BLaER1 treated with 17β-estradiol and CSF1 and Interleukin-3, amounts not matched to agents 10 nM and 100 nM (cell line): ENCODE data around the gene HOXC11.
A peak's percentile ranks its signal among the peaks of the same experiment; 100 is the strongest.

Experiments
- H3K27ac ChIP-seq, 11 experiments: shearing (Covaris generic); formaldehyde crosslinking; 2 replicates each; pipeline ENCODE4 v1.8.1; 2022
- H3K27me3 ChIP-seq, 11 experiments: shearing (Covaris generic); formaldehyde crosslinking; 2 replicates each; pipeline ENCODE4 v1.8.1; 2022
- H3K36me3 ChIP-seq, 11 experiments: shearing (Covaris generic); formaldehyde crosslinking; 2 replicates each; pipeline ENCODE4 v1.8.1; 2022
- H3K4me1 ChIP-seq, 10 experiments: shearing (Covaris generic); formaldehyde crosslinking; 2 replicates each; pipeline ENCODE4 v1.8.1; 2022
- H3K4me2 ChIP-seq, 11 experiments: shearing (Covaris generic); formaldehyde crosslinking; 2 replicates each; pipeline ENCODE4 v1.8.1; 2022
- H3K4me3 ChIP-seq, 10 experiments: shearing (Covaris generic); formaldehyde crosslinking; 2 replicates each; pipeline ENCODE4 v1.8.1; 2022
- H3K9ac ChIP-seq, 11 experiments: shearing (Covaris generic); formaldehyde crosslinking; 2 replicates each; pipeline ENCODE4 v1.8.1; 2022
- H3K9me3 ChIP-seq, 11 experiments: shearing (Covaris generic); formaldehyde crosslinking; replicated peaks in 1 of 11; 2 replicates each; pipeline ENCODE4 v1.8.1; 2022
- H4K20me1 ChIP-seq, 11 experiments: shearing (Covaris generic); formaldehyde crosslinking; 2 replicates each; pipeline ENCODE4 v1.8.1; 2022
- Cebpa-rat ChIP-seq, 11 experiments: shearing (Covaris generic); IDR thresholded peaks; 2 replicates each; pipeline ENCODE4 v1.8.1; 2022

Gene HOXC11

GRCh38 chr12:54004063-54004840, 31.3 kb downstream of the HOXC11 start:
- Histone ChIP-seq H3K4me3 (no peak overlapping the region), H3K27ac (no peak overlapping the region), H3K27me3 (peaks cover 99 to 100% (median 100%) of the 10 kb centered on the region in 11 experiments), H4K20me1 (peaks cover 0 to 92% (median 81%) of the 10 kb centered on the region in 11 experiments; a peak in 16 of 22 replicates), H3K4me2 (0 out of 22 replicates have a peak overlapping the region, but pooled peaks of 1 of the 11 experiments have one; percentile 24), H3K36me3 (no peaks in the 10 kb centered on the region), H3K9me3 (peaks cover 0 to 11% (median 7%) of the 10 kb centered on the region in 11 experiments; a peak in 13 of 22 replicates), H3K9ac (no peak overlapping the region), H3K4me1 (peaks cover 0 to 15% (median 10%) of the 10 kb centered on the region in 10 experiments; a peak in 14 of 20 replicates)
- TF ChIP-seq Cebpa-rat (IDR thresholded peaks at IDR 0.05) = no peak

- H3K36me3 ChIP-seq = no peaks in the 10 kb centered on the region
- H3K27ac ChIP-seq = no peak overlapping the region
- H3K4me3 ChIP-seq = no peak overlapping the region
- peak overlapping the region in 2 of 11 experiments; percentile 3 to 24; a peak in 1 of 22 replicates for H3K4me2 ChIP-seq
- H3K4me1 ChIP-seq = peaks cover 0 to 15% (median 10%) of the 10 kb centered on the region in 10 experiments; a peak in 14 of 20 replicates
- peaks cover 99 to 100% (median 100%) of the 10 kb centered on the region in 11 experiments for H3K27me3 ChIP-seq
- H3K9me3 ChIP-seq = peaks cover 0 to 6% (median 4%) of the 10 kb centered on the region in 11 experiments; a peak in 10 of 22 replicates
- peaks cover 0 to 93% (median 88%) of the 10 kb centered on the region in 11 experiments; a peak in 17 of 22 replicates for H4K20me1 ChIP-seq
- H3K9ac ChIP-seq = no peak overlapping the region
- TF ChIP-seq Cebpa-rat (IDR thresholded peaks at IDR 0.05) = no peak
These were observed 32.1 kb downstream of the HOXC11 start for GRCh38 chr12:54004841-54005530.

DNA sequence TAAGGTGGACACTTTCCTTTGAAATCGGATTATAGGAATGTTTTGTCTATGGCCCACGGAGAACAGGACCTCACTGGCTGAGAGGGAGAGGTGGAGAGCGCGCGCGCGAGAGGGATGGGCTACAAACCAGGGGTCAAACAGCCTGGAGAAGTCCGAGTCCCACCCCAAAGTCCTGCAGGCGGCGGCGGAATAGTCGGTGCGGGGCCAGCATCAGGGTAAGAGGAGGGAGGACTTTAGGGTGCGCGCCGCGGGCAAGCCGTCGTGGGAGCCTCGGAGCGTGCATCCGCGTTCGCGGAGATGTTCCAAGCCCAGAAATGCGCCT, 32.6 kb downstream of the HOXC11 start:
- no peak overlapping the region for H3K4me3 ChIP-seq
- no peak overlapping the region for H3K4me2 ChIP-seq
- TF ChIP-seq Cebpa-rat (IDR thresholded peaks at IDR 0.05) = no peak

DNA sequence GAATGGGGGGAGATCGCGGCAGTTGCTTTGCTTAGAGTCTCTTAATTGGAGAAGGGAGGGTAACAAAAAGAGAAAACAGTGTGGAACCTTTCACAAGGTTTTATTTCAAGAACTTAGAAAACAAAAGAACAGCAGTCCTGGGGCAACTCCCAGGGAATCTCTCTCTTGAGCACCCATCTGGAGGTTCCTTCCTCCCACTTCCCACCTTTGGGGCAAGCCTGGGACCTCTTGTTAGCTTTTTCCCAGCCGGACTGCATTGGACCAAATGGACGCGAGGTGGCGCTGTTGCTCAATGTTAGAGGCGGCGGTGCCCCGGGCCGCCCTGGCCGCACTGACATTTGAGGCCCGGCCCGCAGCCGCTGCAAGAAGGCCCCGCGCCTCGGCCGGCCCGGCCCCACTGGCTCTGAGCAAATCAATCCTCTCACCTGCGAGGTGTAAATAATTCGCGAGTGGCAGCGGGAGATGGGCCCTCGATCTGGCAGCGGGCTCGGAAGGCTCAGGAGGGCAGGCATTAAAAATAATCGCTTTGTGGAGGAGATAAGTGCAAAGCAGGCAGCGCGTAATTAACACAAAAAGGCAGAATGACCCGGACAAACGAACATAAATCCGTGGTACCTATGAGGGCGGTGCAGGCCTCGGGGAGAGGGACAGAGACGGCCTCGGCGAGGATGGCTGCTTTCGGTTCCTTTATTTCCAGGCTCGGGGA, 33.1 kb downstream of the HOXC11 start:
- no peak for TF ChIP-seq Cebpa-rat (IDR thresholded peaks at IDR 0.05)
- H3K9ac ChIP-seq = peak overlapping the region in 5 of 11 experiments; percentile 2 to 21 (median 3); a peak in 4 of 22 replicates
- H3K4me3 ChIP-seq = peak overlapping the region in 9 of 10 experiments; percentile 6 to 59 (median 39); a peak in 15 of 20 replicates
- peaks cover 99 to 100% (median 100%) of the 10 kb centered on the region in 11 experiments for H3K27me3 ChIP-seq
- H3K27ac ChIP-seq = no peak overlapping the region
- peaks cover 0 to 15% (median 10%) of the 10 kb centered on the region in 10 experiments; a peak in 14 of 20 replicates for H3K4me1 ChIP-seq
- H3K4me2 ChIP-seq = peak overlapping the region; percentile 63 to 94 (median 79)
- no peaks in the 10 kb centered on the region for H3K36me3 ChIP-seq
- H4K20me1 ChIP-seq = peaks cover 0 to 93% (median 88%) of the 10 kb centered on the region in 11 experiments; a peak in 17 of 22 replicates
- no peaks in the 10 kb centered on the region for H3K9me3 ChIP-seq

More for the DNA sequence above, 32.6 kb downstream of the HOXC11 start:
- Histone ChIP-seq H3K4me1 (peaks cover 0 to 15% (median 10%) of the 10 kb centered on the region in 10 experiments; a peak in 14 of 20 replicates), H3K9me3 (peaks cover 0 to under 1% (median 0%) of the 10 kb centered on the region in 11 experiments; a peak in 1 of 22 replicates), H3K27me3 (peaks cover 99 to 100% (median 100%) of the 10 kb centered on the region in 11 experiments), H3K27ac (no peak overlapping the region), H3K9ac (no peak overlapping the region), H3K36me3 (no peaks in the 10 kb centered on the region), H4K20me1 (peaks cover 0 to 93% (median 89%) of the 10 kb centered on the region in 11 experiments; a peak in 17 of 22 replicates)

GRCh38 chr12:54006559-54007220, 33.8 kb downstream of the HOXC11 start:
- Histone ChIP-seq H3K27me3 (peaks cover 99 to 100% (median 100%) of the 10 kb centered on the region in 11 experiments), H3K4me1 (peaks cover 0 to 17% (median 10%) of the 10 kb centered on the region in 10 experiments; a peak in 14 of 20 replicates), H3K9me3 (no peaks in the 10 kb centered on the region), H3K4me2 (peak overlapping the region; percentile 63 to 94 (median 79)), H3K27ac (no peak overlapping the region), H4K20me1 (peaks cover 0 to 94% (median 88%) of the 10 kb centered on the region in 11 experiments; a peak in 17 of 22 replicates), H3K4me3 (peak overlapping the region in 9 of 10 experiments; percentile 6 to 59 (median 39); a peak in 15 of 20 replicates), H3K9ac (peak overlapping the region in 5 of 11 experiments; percentile 2 to 21 (median 3); a peak in 3 of 22 replicates), H3K36me3 (no peaks in the 10 kb centered on the region)
- no peak for TF ChIP-seq Cebpa-rat (IDR thresholded peaks at IDR 0.05)

DNA sequence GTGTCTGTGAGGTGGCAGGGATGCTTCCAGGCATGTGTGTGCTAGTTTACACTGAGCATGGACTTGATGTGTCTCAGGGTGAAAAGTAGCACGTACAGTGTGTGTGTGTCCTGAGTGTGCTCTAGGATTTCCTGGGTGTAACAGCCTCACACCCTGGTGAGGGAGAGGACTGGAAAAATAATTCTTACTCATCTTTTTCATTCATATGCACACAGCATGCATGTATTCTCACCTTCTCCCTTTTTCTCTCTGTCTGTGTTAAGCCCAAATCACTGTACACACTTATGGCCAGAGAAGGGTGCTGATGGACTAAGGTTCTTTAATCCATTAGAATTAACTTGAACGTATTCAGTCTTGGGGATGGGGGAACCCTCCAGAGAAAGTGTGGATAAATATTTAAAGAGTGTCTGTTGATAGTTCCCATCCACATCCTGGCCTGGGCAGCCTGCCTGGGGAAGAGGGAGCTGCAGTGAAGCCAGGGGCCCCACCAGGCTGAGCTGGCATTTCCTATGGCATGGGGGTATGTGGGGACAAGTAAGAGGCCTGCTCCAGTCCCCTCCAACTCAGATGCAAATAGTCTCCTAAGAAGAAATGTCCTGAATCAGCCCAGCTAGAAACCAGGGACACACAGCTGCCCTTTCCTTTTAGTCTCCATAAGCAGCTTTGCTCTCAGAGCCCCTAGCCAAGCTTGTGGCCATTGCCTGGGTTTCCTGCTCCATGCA, 34.8 kb downstream of the HOXC11 start:
- Histone ChIP-seq H3K36me3 (no peaks in the 10 kb centered on the region), H3K9ac (no peak overlapping the region), H3K4me3 (no peak overlapping the region), H3K27me3 (peaks cover 99 to 100% (median 100%) of the 10 kb centered on the region in 11 experiments), H3K27ac (no peak overlapping the region), H3K9me3 (0 out of 22 replicates have a peak, but pooled peaks cover 0 to under 1% (median 0%) of the 10 kb centered on the region in 11 experiments), H4K20me1 (peaks cover 0 to 93% (median 83%) of the 10 kb centered on the region in 11 experiments; a peak in 18 of 22 replicates), H3K4me1 (peaks cover 0 to 17% (median 10%) of the 10 kb centered on the region in 10 experiments; a peak in 14 of 20 replicates), H3K4me2 (no peak overlapping the region; a peak in 1 of 22 replicates)
- TF ChIP-seq Cebpa-rat (IDR thresholded peaks at IDR 0.05) = no peak

GRCh38 chr12:54008260-54008552, 35.3 kb downstream of the HOXC11 start:
- H3K4me3 ChIP-seq = no peak overlapping the region
- H3K9ac ChIP-seq = no peak overlapping the region
- H4K20me1 ChIP-seq = peaks cover 0 to 93% (median 84%) of the 10 kb centered on the region in 11 experiments; a peak in 18 of 22 replicates
- H3K4me1 ChIP-seq = peaks cover 0 to 17% (median 10%) of the 10 kb centered on the region in 10 experiments; a peak in 14 of 20 replicates
- peaks cover 0 to 5% (median 0%) of the 10 kb centered on the region in 11 experiments; a peak in 3 of 22 replicates for H3K9me3 ChIP-seq
- TF ChIP-seq Cebpa-rat (IDR thresholded peaks at IDR 0.05) = no peak
- H3K4me2 ChIP-seq = no peak overlapping the region
- peaks cover 99 to 100% (median 100%) of the 10 kb centered on the region in 11 experiments for H3K27me3 ChIP-seq
- H3K27ac ChIP-seq = no peak overlapping the region
- no peaks in the 10 kb centered on the region for H3K36me3 ChIP-seq
